ENCODE data around the gene KATNAL1. TPM values are rescaled to one million over a fixed set of nuclear protein-coding genes. Genes with fewer than 3 reads are reported as not detected.

The KATNAL1 gene
- total and polyA plus RNA-seq, 4 donors = 2.4 to 20.5 (median 9.3) TPM

DNA sequence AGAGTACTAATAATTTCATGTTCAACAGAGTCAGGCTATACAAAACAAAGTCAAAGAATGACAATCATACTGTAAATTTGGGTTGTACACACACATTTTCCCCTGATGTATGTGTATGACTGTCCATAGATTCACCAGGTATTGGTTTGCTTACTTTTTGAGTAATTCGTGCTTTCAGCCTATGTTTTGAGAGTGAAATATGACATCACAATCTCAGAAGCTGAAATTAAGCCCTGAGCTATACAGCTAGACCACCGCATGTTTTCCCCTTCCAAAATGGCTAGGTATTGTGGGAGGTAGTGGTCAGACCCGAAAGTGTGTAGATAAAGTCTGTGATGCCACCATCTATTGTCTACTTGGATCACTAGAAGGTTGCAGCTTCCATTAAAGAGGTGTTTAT is 102.8 kb downstream of the KATNAL1 start:
- H3K27me3 ChIP-seq (ENCODE audit: control insufficient read depth in 3 of 3, insufficient read depth in 3 of 3, low read length in 2 of 3) = no peaks in the 10 kb centered on the region
- H3K9ac ChIP-seq (ENCODE audit: insufficient read depth in 1 of 2, low read length in 2 of 2) = no peak overlapping the region
- no peaks in the 10 kb centered on the region for H3K4me1 ChIP-seq (ENCODE audit: control insufficient read depth in 5 of 5, insufficient read depth in 5 of 5, low read length in 5 of 5)
- whole genome bisulfite sequencing, 2 donors = 96 to 97% methylated on average over 3 of the region's 3 CpGs
- peaks cover 0 to 9% (median 4%) of the 10 kb centered on the region in 4 donors for H3K36me3 ChIP-seq (ENCODE audit: control insufficient read depth in 4 of 4, insufficient read depth in 4 of 4, low read length in 4 of 4)
- no peak for ATAC-seq (ENCODE audit: insufficient read depth, low FRiP score)
- H3K4me3 ChIP-seq = no peak overlapping the region
- TF ChIP-seq, protein P1, sequence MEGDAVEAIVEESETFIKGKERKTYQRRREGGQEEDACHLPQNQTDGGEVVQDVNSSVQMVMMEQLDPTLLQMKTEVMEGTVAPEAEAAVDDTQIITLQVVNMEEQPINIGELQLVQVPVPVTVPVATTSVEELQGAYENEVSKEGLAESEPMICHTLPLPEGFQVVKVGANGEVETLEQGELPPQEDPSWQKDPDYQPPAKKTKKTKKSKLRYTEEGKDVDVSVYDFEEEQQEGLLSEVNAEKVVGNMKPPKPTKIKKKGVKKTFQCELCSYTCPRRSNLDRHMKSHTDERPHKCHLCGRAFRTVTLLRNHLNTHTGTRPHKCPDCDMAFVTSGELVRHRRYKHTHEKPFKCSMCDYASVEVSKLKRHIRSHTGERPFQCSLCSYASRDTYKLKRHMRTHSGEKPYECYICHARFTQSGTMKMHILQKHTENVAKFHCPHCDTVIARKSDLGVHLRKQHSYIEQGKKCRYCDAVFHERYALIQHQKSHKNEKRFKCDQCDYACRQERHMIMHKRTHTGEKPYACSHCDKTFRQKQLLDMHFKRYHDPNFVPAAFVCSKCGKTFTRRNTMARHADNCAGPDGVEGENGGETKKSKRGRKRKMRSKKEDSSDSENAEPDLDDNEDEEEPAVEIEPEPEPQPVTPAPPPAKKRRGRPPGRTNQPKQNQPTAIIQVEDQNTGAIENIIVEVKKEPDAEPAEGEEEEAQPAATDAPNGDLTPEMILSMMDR (IDR thresholded peaks at IDR 0.05; ENCODE audit: control extremely low read depth, extremely low read depth) = no peak
- no peaks in the 10 kb centered on the region for H3K9me3 ChIP-seq (ENCODE audit: control insufficient read depth in 4 of 4, insufficient read depth in 3 of 4, low read length in 3 of 4)
- no peak overlapping the region for H3K27ac ChIP-seq (ENCODE audit: low read depth in 1 of 2, low read length in 1 of 2)
- no peak for DNase-seq

DNA sequence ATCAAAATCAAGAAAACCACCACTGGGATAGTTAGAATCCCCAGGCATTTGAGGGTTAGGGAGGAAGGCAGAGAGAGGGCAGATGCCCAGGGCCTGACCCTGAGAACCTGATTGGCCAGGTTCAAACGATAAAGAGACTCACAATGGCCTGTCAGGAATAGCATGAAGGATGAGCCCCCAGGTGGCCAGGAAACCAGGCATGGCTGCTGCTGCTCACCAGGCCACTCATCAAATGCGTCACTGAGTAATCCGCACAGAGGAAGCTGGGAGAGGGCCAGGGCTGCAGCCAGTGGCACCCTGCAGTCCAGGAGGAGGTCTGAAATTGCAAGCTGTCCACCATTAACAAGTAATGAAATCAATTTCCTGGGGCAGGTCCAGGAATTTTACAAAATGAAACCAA is 111.3 kb downstream of the KATNAL1 start:
- no peak overlapping the region for H3K9ac ChIP-seq (ENCODE audit: insufficient read depth in 1 of 2, low read length in 2 of 2)
- TF ChIP-seq, protein P1 (IDR thresholded peaks at IDR 0.05; ENCODE audit: control extremely low read depth, extremely low read depth) = no peak
- no peak for ATAC-seq (ENCODE audit: insufficient read depth, low FRiP score)

DNA sequence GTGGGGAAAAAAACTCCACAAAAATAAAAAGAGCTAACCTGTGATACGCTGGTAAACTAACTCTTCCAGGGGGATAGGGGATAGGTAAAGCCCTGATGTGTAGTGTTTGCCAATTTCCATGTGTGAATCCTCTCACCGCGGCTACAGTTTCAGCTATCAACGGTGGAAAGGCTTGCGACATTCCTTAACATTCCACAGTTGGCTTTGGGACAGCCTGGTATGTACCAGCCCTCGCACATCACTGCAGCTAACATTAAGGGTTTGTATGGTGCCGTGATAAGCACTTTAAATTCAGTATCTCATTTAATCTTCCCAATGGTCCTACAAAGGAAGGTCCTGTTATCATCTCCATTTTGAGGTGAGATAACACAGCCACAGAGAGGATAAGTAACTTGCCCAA is 112.4 kb downstream of the KATNAL1 start:
- H3K27ac ChIP-seq (ENCODE audit: low read depth in 1 of 2, low read length in 1 of 2) = no peak overlapping the region
- H3K27me3 ChIP-seq (ENCODE audit: control insufficient read depth in 3 of 3, insufficient read depth in 3 of 3, low read length in 2 of 3) = no peaks in the 10 kb centered on the region
- H3K9ac ChIP-seq (ENCODE audit: insufficient read depth in 1 of 2, low read length in 2 of 2) = no peak overlapping the region
- 83 to 84% methylated on average over 7 of the region's 7 CpGs for WGBS, 2 donors
- DNase-seq = no peak
- peaks cover 0 to 2% (median 0%) of the 10 kb centered on the region in 5 donors for H3K4me1 ChIP-seq (ENCODE audit: control insufficient read depth in 5 of 5, insufficient read depth in 5 of 5, low read length in 5 of 5)
- H3K36me3 ChIP-seq (ENCODE audit: control insufficient read depth in 4 of 4, insufficient read depth in 4 of 4, low read length in 4 of 4) = no peaks in the 10 kb centered on the region
- H3K4me3 ChIP-seq = no peak overlapping the region
- ATAC-seq (ENCODE audit: insufficient read depth, low FRiP score) = no peak
- TF ChIP-seq, protein P1 (IDR thresholded peaks at IDR 0.05; ENCODE audit: control extremely low read depth, extremely low read depth) = no peak
- H3K9me3 ChIP-seq (ENCODE audit: control insufficient read depth in 4 of 4, insufficient read depth in 3 of 4, low read length in 3 of 4) = no peaks in the 10 kb centered on the region

More for the DNA sequence above, 111.3 kb downstream of the KATNAL1 start:
- H3K9me3 ChIP-seq (ENCODE audit: control insufficient read depth in 4 of 4, insufficient read depth in 3 of 4, low read length in 3 of 4) = no peaks in the 10 kb centered on the region
- WGBS, 2 donors = 82 to 93% methylated on average over 3 of the region's 3 CpGs
- H3K4me1 ChIP-seq (ENCODE audit: control insufficient read depth in 5 of 5, insufficient read depth in 5 of 5, low read length in 5 of 5) = peaks cover 0 to 2% (median 0%) of the 10 kb centered on the region in 5 donors
- H3K27ac ChIP-seq (ENCODE audit: low read depth in 1 of 2, low read length in 1 of 2) = no peak overlapping the region
- no peaks in the 10 kb centered on the region for H3K27me3 ChIP-seq (ENCODE audit: control insufficient read depth in 3 of 3, insufficient read depth in 3 of 3, low read length in 2 of 3)
- H3K4me3 ChIP-seq = no peak overlapping the region
- H3K36me3 ChIP-seq (ENCODE audit: control insufficient read depth in 4 of 4, insufficient read depth in 4 of 4, low read length in 4 of 4) = no peaks in the 10 kb centered on the region
- DNase-seq = no peak

Data from lung (tissue), 12 donors.